Colonic mucosa (tissue), 4 donors: ENCODE measurements around the gene LTBP3. TPM values are rescaled to one million over a fixed set of nuclear protein-coding genes. Genes with fewer than 3 reads are reported as not detected.

ENCODE experiments used
- DNase-seq: peaks from one replicate; pipeline ENCODE4 v3.0.0-alpha.2; 2020
- H3K27ac ChIP-seq: fragments of 200-600 bp; one replicate; pipeline ENCODE4 v1.8.0; 2021
- H3K27me3 ChIP-seq: fragments of 200-600 bp; one replicate; pipeline ENCODE4 v1.8.0; 2021
- H3K36me3 ChIP-seq: fragments of 200-600 bp; one replicate; pipeline ENCODE4 v1.8.0; 2021
- H3K4me1 ChIP-seq: fragments of 200-600 bp; one replicate; pipeline ENCODE4 v1.8.0; 2021; ENCODE audit warnings: mild to moderate bottlenecking
- H3K4me3 ChIP-seq: fragments of 200-600 bp; one replicate; pipeline ENCODE4 v1.8.0; 2021
- H3K9ac ChIP-seq, 2 donors: one replicate each; pipeline ENCODE4 v1.7.0; 2013; ENCODE audit warnings: control low read depth in 2 of 2, low read depth in 2 of 2, low read length in 2 of 2
- H3K9me3 ChIP-seq: fragments of 200-600 bp; one replicate; pipeline ENCODE4 v1.8.0; 2021
- intact Hi-C: fragments of 100-400 bp; cut with DNase I; formaldehyde crosslinking; loops from one replicate; pipeline ENCODE4 v1.14.1; 2022
- total RNA-seq, 2 donors: library from RNA; stranded (reverse); fragmentation: NEBNext Ultra II Directional in 1 of 2; extraction: Animal tissue kit (Norgen Biotek cat#: 25700) in 1 of 2; gene quantifications; one replicate each; pipeline ENCODE4 v1.2.1, GENCODE V29; 2021
- TF ChIP-seq, protein P1 (sequence below): fragments of 200-600 bp; IDR thresholded peaks from one replicate; pipeline ENCODE4 v1.8.0; 2022; ENCODE audit warnings: antibody characterized with exemption, mild to moderate bottlenecking
- donor health status: healthy.
- donor health status: DM: no; HTN: no; CAD: no.
- donor health status: DM: no; HTN: no; CAD: no.

The LTBP3 gene
- total RNA-seq, 2 donors from 2014 or later: 27.3 to 31.1 TPM

DNA sequence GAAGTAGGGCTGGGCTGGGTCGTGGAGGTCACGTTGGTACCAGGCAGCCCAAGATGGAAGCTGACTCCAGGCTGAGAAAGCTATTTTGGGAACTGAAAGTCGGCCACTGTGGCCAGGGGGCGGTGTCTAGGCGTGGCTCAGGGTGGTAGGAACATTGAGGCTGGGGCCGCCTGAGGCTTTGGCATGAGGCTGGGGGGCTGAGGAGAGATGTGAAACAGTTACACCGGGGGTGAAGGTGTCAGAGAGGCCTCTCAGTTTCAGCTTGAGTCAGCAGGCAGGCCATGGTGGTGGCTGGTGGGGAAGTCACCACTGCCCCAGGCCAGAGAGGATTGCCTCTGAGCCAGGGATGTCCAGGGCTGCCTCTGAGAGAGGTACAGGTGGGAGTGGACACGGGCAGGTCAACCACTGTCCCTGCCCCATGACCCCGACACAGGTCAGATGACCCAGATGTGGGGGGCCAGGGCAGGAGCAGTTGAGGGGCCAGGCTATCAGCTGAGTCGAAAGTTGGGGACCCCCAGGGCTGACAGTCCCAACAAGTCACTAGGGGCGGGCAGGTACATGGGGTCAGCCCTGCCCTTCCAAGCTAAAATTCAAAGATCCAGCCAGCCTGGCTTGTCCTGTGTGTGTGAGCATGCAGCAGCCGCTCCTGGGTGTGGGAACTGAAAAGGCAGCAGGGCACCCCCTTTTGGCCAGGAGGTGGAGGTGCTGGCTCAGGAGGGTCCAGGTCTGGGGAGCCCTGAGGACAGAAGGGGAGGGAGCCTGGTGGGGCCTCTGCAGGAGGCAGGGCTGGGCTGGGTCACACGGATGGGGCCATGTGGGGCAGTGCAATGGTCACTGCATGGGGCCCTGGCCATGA lies 30.3 kb upstream of the LTBP3 start:
- Histone ChIP-seq H3K27me3 (no peaks in the 10 kb centered on the region), H3K9me3 (no peaks in the 10 kb centered on the region), H3K4me3 (no peak overlapping the region), H3K36me3 (no peaks in the 10 kb centered on the region), H3K9ac (peak overlapping the region; percentile 23 to 37), H3K4me1 (no peaks in the 10 kb centered on the region), H3K27ac (peak overlapping the region; percentile 7)
- DNase-seq: peak; percentile 62
- intact Hi-C loops: no loop called here
- TF ChIP-seq, protein P1, sequence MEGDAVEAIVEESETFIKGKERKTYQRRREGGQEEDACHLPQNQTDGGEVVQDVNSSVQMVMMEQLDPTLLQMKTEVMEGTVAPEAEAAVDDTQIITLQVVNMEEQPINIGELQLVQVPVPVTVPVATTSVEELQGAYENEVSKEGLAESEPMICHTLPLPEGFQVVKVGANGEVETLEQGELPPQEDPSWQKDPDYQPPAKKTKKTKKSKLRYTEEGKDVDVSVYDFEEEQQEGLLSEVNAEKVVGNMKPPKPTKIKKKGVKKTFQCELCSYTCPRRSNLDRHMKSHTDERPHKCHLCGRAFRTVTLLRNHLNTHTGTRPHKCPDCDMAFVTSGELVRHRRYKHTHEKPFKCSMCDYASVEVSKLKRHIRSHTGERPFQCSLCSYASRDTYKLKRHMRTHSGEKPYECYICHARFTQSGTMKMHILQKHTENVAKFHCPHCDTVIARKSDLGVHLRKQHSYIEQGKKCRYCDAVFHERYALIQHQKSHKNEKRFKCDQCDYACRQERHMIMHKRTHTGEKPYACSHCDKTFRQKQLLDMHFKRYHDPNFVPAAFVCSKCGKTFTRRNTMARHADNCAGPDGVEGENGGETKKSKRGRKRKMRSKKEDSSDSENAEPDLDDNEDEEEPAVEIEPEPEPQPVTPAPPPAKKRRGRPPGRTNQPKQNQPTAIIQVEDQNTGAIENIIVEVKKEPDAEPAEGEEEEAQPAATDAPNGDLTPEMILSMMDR: peak; percentile 46

DNA sequence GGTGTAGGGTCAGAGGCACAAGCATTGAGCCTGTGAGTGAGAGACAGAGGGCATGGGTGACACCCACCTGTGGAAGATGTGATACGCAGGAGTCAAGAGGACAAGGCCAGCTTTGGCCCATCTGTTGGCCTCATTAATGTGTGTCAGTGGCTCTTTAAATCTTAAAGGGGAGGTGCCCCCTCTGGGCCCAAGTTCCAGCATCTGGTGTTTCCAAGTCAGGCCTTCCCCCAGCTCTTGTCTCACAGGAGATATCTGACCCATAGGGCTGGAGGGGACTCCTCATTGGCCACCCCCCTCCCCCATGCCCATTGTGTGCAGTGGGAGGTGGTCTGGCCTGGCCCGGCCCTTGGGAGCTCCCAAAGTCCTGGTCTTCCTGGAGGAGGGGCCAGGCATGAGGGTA lies 28.5 kb upstream of the LTBP3 start:
- Histone ChIP-seq H3K4me3 (no peak overlapping the region), H3K9ac (peak overlapping the region in 1 of 2 donors; percentile 18), H3K27ac (no peak overlapping the region), H3K4me1 (no peaks in the 10 kb centered on the region), H3K9me3 (no peaks in the 10 kb centered on the region), H3K36me3 (peaks cover 5% of the 10 kb centered on the region), H3K27me3 (no peaks in the 10 kb centered on the region)
- intact Hi-C loops: no loop called here
- TF ChIP-seq, protein P1: no peak
- no peak for DNase-seq

DNA sequence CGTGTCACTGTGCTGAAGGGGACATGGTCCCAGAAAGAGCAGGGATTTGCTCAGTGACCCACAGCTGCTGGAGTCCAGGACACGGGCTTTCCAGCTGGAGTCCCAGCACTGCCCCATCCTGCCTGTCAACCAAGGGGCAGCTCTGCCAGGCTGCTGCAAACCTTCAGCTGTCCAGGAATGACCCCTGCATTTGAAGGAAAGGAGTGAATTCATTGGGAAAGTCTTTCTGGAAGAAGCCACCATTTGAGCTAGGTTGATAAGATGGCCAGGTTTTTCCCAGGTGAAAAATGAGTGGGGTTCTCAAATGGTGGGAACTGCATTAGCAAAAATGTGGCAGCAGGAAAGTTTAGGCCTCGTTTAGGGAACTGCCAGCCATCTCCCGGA lies 28.1 kb upstream of the LTBP3 start:
- Histone ChIP-seq H3K27ac (no peak overlapping the region), H3K9me3 (no peaks in the 10 kb centered on the region), H3K27me3 (no peaks in the 10 kb centered on the region), H3K4me1 (no peaks in the 10 kb centered on the region), H3K36me3 (peaks cover 7% of the 10 kb centered on the region), H3K9ac (peak overlapping the region in 1 of 2 donors; percentile 18), H3K4me3 (no peak overlapping the region)
- intact Hi-C loops: no loop called here
- TF ChIP-seq, protein P1: no peak
- DNase-seq: no peak

DNA sequence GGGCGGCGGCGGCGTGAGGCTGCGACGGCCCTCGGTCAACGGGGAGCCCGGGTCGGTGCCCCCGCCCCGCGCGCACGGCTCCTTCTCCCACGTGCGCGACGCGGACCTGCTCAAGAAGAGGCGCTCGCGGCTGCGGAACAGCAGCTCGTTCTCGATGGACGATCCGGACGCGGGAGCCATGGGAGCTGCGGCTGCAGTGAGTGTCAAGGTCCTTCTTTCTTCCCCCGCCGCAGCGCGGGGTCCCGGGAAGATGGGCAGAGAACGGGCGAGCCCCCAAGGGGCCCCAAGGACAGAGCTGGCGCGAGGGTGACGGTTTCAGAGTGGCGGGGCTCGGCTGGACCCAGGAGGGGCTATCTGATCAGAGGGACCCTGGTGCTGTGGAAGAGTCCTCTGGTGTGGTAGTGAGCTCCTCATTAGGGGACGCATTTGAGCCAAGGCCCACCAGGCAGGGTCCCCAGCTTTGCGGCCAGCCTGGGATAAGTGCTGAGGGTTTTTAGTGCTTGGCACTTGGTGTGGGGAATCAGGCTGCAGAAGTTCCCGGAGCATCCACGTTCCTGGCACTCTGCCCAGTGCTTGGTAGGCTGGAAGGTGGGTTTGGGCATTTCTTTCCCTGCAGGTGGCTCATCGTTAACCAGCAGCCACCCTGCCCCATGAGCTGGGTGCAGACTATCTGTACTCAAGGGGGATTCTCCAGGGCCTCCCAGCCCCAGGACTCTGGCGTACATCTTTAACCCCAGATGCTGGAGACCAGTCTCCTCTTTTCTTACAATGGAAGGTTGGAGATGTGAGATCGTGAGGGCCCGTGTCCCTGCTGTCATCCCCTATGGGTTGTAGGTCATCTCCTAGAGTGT lies 27.5 kb upstream of the LTBP3 start:
- intact Hi-C loops: no loop called here
- Histone ChIP-seq H3K36me3 (peaks cover 12% of the 10 kb centered on the region), H3K4me1 (no peaks in the 10 kb centered on the region), H3K9me3 (no peaks in the 10 kb centered on the region), H3K27ac (no peak overlapping the region), H3K9ac (no peak overlapping the region), H3K4me3 (no peak overlapping the region), H3K27me3 (no peaks in the 10 kb centered on the region)
- no peak for DNase-seq
- TF ChIP-seq, protein P1: no peak

DNA sequence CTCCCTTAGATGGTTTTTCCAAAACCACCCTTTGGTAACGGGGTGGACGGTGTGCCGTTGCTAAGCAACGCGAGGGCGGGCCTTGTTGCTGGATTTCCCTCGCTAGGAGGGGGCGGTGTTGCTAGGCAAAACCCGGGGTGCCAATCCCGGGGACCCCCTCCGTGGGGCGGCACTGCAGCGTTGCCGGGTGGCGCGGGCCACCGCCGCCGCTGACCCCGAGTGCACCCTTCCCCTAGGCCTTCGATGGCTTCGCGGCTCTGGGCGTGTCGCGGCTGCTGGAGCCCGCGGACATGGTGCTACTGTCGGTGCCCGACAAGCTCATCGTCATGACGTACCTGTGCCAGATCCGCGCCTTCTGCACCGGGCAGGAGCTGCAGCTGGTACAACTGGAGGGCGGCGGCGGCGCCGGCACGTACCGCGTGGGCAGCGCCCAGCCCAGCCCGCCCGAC lies 26.6 kb upstream of the LTBP3 start:
- no peak for DNase-seq
- no peak overlapping the region for H3K27ac ChIP-seq
- peaks cover 19% of the 10 kb centered on the region for H3K36me3 ChIP-seq
- no peaks in the 10 kb centered on the region for H3K27me3 ChIP-seq
- no peak overlapping the region for H3K4me3 ChIP-seq
- no peak overlapping the region for H3K9ac ChIP-seq
- intact Hi-C loops: no loop called here
- H3K4me1 ChIP-seq: no peaks in the 10 kb centered on the region
- H3K9me3 ChIP-seq: no peaks in the 10 kb centered on the region
- TF ChIP-seq, protein P1: no peak
